ENCODE results near the gene B4GALT2. TPM values are rescaled to one million over a fixed set of nuclear protein-coding genes. Genes with fewer than 3 reads are reported as not detected.

B4GALT2 gene
- total and polyA plus RNA-seq, 2 of the 8 experiments (the other 6 are each of a cell fraction or from before 2014, with no cell fraction given): 56.5 to 121 TPM

DNA sequence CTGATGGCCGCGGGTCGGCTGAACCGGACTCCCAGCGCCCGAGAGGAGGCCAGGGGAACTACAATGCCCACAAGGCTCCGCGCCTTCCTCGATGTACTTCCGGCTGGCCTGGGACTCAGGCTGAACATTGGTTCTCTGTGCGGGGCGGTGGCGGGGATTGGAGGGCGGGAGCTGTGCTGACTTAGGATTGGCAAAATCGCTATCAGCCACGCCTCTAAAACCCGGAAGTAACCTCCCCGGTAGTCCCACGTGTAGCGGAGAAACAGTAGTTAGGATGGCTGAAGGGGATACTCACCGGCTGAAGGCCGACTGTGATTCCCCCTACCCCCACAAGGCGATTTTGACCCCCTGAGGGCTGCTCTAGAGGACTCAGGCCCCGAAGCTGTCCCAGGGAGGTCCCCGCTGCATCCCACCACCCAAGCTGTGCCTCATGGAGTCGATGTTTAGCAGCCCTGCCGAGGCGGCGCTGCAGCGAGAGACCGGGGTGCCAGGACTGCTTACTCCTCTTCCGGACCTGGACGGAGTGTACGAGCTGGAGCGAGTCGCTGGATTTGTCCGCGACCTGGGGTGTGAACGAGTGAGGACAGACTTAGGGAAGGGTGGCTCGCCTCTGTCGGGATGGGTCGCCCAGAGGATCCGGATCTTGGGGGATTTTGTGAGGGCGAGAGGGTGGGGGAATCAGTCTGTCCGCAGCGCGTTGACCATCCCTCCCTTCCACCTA lies 9.1 kb upstream of the B4GALT2 start, which contains the start of gene DPH2:
Gene DPH2 (plus strand): TSS at position 265 of the 721 bp plus-strand sequence. CDS start 166 bp downstream, at position 431.
- Histone ChIP-seq H2BK12ac (ENCODE audit: low read depth, low read length) (no peak within 1 kb of the TSS), H3K4me1 (replicated peaks in 1 of 4; ENCODE audit: control insufficient read depth in 3 of 4, insufficient read depth in 4 of 4, low read length in 3 of 4) (peaks cover 0 to 10% (median 5%) of the 10 kb centered on the region in 4 experiments; a peak in 5 of 7 replicates), H4K5ac (ENCODE audit: insufficient read length, low read depth, low read length) (no peak within 1 kb of the TSS), H3K4me3 (ENCODE audit: extremely low read depth in 1 of 4, insufficient read depth in 2 of 4, low read depth in 3 of 4, low read length in 4 of 4) (peak within 1 kb of the TSS; percentile 65 to 100 (median 97)), H2BK5ac (ENCODE audit: low read depth, low read length) (peak within 1 kb of the TSS; percentile 75), H2BK120ac (replicated peaks; ENCODE audit: low read depth, low read length) (no peak within 1 kb of the TSS), H3K36me3 (ENCODE audit: control insufficient read depth in 2 of 4, insufficient read depth in 4 of 4, low read length in 3 of 4) (peaks cover 0 to 14% (median 8%) of the 10 kb centered on the region in 4 experiments; a peak in 4 of 8 replicates), H3K4me2 (ENCODE audit: insufficient read depth in 1 of 2, low read depth in 2 of 2, low read length in 2 of 2) (peak within 1 kb of the TSS; percentile 69 to 85), H3K9me3 (ENCODE audit: insufficient read depth in 2 of 2, low read depth in 1 of 2, low read length in 1 of 2) (no peaks in the 10 kb centered on the region), H2AK5ac (ENCODE audit: low read depth, low read length) (no peak within 1 kb of the TSS), H3K14ac (ENCODE audit: insufficient read length) (no peak within 1 kb of the TSS), H3K79me2 (ENCODE audit: control insufficient read depth in 1 of 2, insufficient read depth in 2 of 2, low read length in 2 of 2) (peaks cover 0 to 12% of the 10 kb centered on the region in 2 experiments; a peak in 2 of 4 replicates), H4K8ac (ENCODE audit: extremely low read depth, insufficient read depth, low read length) (peak within 1 kb of the TSS; percentile 84), H4K91ac (replicated peaks; ENCODE audit: insufficient read length, low read length) (no peak within 1 kb of the TSS), H2BK15ac (ENCODE audit: low read length) (no peak within 1 kb of the TSS; the same call in 1 of the 2 replicates), H3K56ac (replicated peaks; ENCODE audit: insufficient read length, low read depth, low read length) (no peak within 1 kb of the TSS), H3K4ac (replicated peaks; ENCODE audit: insufficient read length, low read depth, low read length) (peak within 1 kb of the TSS; percentile 27), H3K23ac (ENCODE audit: insufficient read length) (no peak within 1 kb of the TSS), H3K23me2 (ENCODE audit: low read depth, low read length) (peaks cover 19% of the 10 kb centered on the region), H3K9ac (replicated peaks in 1 of 4; ENCODE audit: extremely low read depth in 1 of 4, low read depth in 3 of 4, low read length in 3 of 4) (peak within 1 kb of the TSS; percentile 72 to 81 (median 76)), H3K27me3 (replicated peaks in 1 of 4; ENCODE audit: control insufficient read depth in 3 of 4, extremely low read depth in 1 of 4, insufficient read depth in 3 of 4, low read length in 3 of 4) (no peaks in the 10 kb centered on the region), H3K27ac (ENCODE audit: low read depth, low read length) (0 out of 2 replicates have a peak within 1 kb of the TSS, but pooled peaks have one; percentile 9), H2AFZ (ENCODE audit: low read length) (0 out of 2 replicates have a peak within 1 kb of the TSS, but pooled peaks have one; percentile 39), H3K18ac (ENCODE audit: extremely low read depth, low read length) (no peak within 1 kb of the TSS), H3K79me1 (ENCODE audit: low read depth, low read length) (0 out of 2 replicates have a peak, but pooled peaks cover 4% of the 10 kb centered on the region), H4K20me1 (replicated peaks in 1 of 2; ENCODE audit: control insufficient read depth in 1 of 2, insufficient read depth in 2 of 2, low read length in 2 of 2) (peaks cover 2 to 7% of the 10 kb centered on the region in 2 experiments), H2BK20ac (ENCODE audit: low read length) (no peak within 1 kb of the TSS)
- WGBS, 2 experiments (ENCODE audit: extremely low coverage in 1 of 2, insufficient coverage in 1 of 2, insufficient read length in 1 of 2, insufficient replicate concordance in 2 of 2, low coverage in 1 of 2, low lambda C conversion rate in 2 of 2, missing lambda C conversion rate in 1 of 2): 3% methylated on average over 39 of the region's 47 CpGs; no CpG with 5 or more reads in 1 of the 2 experiments
- FAIRE-seq (peak; percentile 85), DNase-seq (ENCODE audit: low read depth in 1 of 2, low spot score in 2 of 2) (peak; percentile 88 to 91)
- ChIA-PET CTCF (ENCODE audit: partially characterized antibody) (interaction anchor here (1.2 to 9.2 kb wide), 11 partner anchors 8 to 206 kb away, joined by 3 to 79 read pairs (median 6); partner anchors contain the start of genes IPO13 and SLC6A9), POLR2A (ENCODE audit: partially characterized antibody) (interaction anchor here (0.7 to 12.9 kb wide), 6 partner anchors 9 to 22 kb away, joined by 3 to 189 read pairs (median 8); partner anchors contain the start of genes CCDC24 and IPO13)
- TF ChIP-seq SAP30 (IDR thresholded peaks at IDR 0.05; ENCODE audit: insufficient read depth, insufficient replicate concordance, low read length) (peak; percentile 98), CBX5 (IDR thresholded peaks at IDR 0.05; ENCODE audit: low read depth, low read length) (no peak), CHD2 (IDR thresholded peaks at IDR 0.05; ENCODE audit: low read length) (peak; percentile 64), CREB1 (IDR thresholded peaks at IDR 0.05) (peak; percentile 44; the same call in 1 of the 2 replicates), PHF8 (conservative IDR thresholded peaks at IDR 0.05; ENCODE audit: low read depth, low read length) (peak; percentile 63), SIX5 (IDR thresholded peaks at IDR 0.05; ENCODE audit: low read depth, low read length) (peak; percentile 81), POLR2A (IDR thresholded peaks at IDR 0.05; ENCODE audit: control extremely low read depth in 1 of 2, low read depth in 2 of 2, low read length in 2 of 2) (peak in 1 of 2 experiments; percentile 37; a peak in 1 of 3 replicates), KDM4A (IDR thresholded peaks at IDR 0.05; ENCODE audit: low read depth, low read length, severe bottlenecking) (peak; percentile 38), GTF2F1 (IDR thresholded peaks at IDR 0.05; ENCODE audit: borderline replicate concordance, low read depth, low read length) (no peak), NANOG (IDR thresholded peaks at IDR 0.05; ENCODE audit: insufficient read depth, low read depth, low read length, poor library complexity, severe bottlenecking) (no peak), CTBP2 (IDR thresholded peaks at IDR 0.05; ENCODE audit: borderline replicate concordance, insufficient read depth, insufficient read length, low read length) (no peak)

Data from H1 (cell line).